ENCODE measurements around the gene DHRS7C.

DNA sequence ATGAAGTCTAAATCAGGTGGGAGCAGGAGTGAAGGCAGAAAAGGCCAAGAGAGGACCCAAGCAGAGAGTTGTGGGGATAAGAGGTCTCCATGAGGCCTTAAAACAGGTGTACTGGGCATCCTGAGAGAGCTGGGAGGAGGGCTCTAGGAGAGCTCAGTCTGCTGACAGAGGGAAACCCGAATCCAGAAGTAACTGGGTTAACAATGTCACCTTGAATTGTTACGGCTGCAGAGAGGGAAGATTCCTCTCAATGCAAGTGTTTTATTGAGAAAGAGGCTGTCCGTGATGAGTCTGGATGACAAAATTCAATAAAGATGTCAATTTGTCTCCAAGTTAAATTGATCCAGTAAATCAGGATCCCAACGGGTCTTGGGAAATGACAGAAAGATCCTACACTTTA lies 8.3 kb downstream of the DHRS7C start:
- no peak for TF ChIP-seq YY1 (IDR thresholded peaks at IDR 0.05; ENCODE audit: insufficient read depth, insufficient read length)
- TF ChIP-seq SUZ12 (IDR thresholded peaks at IDR 0.05; ENCODE audit: extremely low read depth, insufficient read depth, insufficient read length), result no peak
